ENCODE measurements around the gene ENPEP.

The ENPEP gene

DNA sequence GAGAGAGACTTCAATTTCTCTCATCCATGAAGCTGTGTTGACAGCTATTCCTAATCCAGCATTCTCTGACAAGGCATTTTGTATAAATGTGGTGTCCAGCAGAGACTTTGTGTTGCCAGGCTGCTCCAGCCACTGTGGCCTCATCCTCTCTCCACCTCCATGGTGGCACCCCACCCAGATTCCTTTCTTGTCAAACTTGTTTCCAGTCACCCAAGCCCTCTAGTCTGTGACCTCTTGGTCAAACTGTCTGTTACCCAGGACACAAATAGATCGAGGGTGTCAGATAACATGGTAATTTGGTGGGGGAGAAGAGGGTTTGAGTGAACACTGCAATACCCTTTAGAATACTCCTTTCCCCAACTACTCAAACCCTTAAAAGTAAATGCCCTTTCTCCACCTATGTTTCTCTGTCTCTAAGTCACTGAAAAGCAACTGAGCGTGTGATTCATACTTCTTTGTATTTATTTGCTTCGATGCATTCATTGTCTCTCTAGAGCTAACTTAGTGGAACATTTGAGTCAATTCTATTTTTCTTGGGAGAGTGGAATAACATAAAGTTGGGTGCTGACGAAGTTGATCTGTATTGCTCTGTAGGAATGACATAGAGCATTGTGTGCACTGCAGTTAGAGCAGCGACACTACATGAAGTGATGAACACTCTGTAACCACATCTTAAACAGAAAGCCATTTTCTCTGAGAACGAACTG, 133.2 kb downstream of the ENPEP start:
- no peak for DNase-seq

DNA sequence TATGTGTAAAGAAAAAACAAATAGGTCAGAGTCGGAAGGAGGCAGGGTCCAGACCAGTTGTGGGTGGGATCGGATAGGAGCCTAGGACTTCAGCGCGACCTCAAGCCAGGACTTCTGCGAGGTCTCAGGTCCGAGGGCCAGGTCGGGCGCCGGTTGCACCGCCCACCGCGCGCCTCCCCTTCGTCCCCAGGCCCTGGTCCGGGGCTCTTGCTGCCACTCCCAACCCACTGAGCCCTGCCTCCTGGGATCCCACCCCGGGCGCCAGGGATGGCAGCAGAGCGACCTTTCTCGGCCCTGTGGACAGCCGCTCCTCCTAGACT, 134.6 kb downstream of the ENPEP start:
- no peak for DNase-seq

DNA sequence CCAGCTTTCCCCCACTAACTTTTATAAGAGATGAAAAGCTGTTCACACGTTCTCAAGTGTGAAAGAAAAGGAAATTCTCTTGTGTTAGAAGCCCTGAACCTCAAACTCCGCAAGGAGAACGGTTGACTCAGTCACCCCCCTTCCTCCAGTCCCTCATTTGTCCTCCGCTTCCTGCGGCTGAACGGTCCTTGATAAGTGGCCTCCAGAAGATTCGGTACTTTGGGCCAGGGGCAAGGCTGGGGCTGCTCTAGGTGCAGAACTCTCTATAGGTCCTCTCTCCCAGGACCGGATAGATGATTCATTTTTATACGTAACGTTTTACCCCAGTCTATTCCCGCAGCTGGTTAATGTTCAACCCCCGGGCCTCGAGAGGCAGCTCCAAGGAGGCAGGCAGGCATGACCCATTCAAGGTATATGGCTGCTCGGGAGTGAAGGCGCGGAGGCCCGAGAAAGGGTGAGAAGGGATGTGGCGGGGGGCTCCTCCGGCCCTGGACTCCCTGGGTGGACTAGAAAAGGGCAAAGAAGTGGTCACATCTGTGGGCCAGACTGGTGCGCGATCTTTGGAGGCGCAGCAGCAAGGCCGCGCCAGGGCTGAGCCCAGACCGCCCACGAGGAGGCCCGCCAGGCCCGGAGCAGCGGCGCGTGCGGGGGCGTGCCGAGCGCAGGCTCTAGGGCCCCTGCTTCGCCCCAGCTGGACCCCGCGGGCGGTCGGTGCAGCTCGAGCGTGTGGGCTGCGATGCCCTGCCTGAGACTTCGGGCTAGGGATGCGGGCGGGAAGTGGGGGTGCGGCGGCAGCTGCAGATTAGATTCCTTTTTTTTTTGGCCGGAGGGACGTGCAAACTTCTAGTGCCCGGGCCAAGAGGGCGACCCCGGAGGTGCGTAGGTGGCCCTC, 135.2 kb downstream of the ENPEP start:
- no peak for DNase-seq

DNA sequence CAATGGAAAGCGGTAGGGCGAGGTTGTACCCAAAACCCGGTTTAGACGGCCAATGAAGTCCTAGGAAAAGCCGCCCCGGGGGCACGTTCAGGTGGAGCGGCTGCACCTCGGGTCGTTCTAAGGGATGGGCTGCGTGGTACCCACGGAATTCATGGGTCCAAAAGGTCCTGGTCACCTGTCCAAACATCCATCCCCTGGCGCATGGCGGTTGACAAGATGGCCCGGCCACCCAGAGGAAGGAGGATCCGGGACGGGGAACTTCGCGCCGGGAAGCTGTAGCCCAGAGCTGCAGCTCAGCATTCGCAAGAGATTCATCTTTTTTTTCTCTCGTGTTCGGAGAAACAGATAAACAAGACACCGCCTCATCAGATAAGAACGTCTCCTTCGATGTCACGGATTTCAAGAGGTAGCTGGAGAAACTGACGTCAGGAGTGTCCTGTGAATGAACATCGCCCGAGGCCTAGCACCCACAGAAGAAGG, 136.1 kb downstream of the ENPEP start:
- no peak for DNase-seq

DNA sequence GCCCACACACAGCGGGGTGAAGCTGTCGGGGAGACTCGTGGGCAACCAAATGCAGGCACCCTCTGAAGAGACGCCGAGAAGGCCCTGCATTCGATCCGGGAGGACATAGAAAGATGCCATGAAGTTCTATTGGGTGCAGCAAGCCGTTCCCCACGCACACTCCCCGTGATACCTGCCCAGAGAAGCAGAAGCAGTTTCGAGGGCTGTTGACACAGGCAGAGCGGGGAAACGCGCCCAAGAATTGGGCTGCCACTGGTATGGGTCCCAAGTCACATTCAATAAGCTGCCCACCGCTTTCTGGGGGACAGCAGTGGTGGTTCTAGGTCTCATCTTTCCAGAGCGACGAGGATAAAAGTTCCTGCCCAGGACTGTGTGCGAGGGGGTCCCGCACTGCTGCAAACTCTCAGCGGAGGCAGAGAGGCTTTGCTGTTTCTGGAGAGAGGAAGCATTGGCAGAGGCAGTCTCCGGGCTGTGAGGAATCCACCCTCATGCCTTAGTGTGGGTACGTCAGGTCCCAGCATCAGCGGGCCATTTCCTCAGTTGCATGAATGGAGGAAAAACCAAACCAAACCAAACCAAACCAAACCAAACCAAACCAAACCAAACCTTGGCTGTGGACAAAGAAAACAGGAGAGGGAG, 136.8 kb downstream of the ENPEP start:
- no peak for DNase-seq

DNA sequence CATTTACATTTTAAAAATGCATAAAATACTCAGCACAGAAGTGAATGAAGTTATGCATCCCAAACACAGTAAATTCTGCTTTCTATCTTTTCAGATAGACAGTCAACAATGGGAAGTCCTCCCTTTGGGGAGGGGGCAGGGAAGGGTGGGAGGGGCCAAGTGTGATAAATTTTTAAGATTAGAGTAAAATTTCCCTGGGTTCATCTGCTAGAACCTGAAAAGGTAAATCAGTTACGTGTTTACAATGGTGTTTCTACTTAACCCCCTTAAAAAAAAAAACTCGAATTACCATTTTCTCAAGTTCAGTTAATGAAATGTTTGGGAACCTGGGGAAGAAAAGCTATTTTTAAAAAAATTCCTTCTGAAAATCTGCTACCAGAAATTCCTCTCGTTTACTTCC, 137.8 kb downstream of the ENPEP start:
- no peak for DNase-seq

DNA sequence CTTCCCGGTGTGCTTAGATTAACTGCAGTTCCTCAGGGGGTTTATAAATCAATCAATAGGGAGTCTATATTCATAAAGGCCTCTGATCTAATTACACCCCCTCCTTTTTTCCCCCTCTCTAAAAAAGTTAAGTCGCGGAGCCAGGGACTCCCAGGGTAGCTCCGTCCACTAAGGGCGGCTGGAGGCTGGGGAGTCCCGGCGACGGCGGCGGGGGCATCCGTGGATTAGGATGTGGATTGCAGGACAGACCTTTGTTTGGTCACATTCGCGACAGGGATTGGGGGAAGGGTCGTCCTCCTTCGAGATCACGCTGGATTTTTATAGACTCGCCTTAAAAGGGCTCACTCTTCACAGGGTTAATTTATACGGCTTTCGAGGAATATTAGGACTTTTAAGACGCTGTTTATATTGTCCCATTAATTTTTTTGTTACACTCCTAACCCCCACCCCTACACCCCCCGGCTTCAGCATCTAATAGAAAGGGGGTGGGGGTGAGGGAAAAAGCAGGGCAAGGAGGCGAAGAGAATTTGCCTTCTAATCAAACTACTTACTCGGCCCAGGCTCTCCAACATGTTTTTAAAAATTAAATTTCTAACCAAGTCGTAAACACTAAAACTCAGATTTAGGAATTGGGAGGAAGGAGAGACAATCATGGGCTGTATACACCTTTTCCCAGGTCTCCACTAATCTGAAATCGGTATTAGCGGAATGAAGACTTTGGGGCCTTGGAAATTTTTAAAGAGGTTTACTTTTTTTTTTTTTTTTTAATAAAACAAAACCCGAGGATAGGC, 138.4 kb downstream of the ENPEP start:
- DNase-seq, result no peak

Data from NCI-H1417 treated with DMSO at 0.1 percent for 48 hours (cell line).